MM.1S (cell line): ENCODE data around the gene PSMD1.

Experiments
- CTCF ChIP-seq: fragments of 300-600 bp; sonication (generic); IDR thresholded peaks from 2 replicates; pipeline ENCODE4 v1.5.1; 2016; ENCODE audit warnings: antibody characterized with exemption, low read length, mixed read lengths
- EZH2 ChIP-seq: fragments of 300-600 bp; sonication (generic); optimal IDR thresholded peaks from 2 replicates; pipeline ENCODE3; 2017; ENCODE audit warnings: low read depth, mild to moderate bottlenecking, antibody characterized with exemption, low read length, mixed read lengths
- EZH2phosphoT487 ChIP-seq: fragments of 300-600 bp; sonication (generic); IDR thresholded peaks from 2 replicates; pipeline ENCODE4 v1.6.1; 2018; ENCODE audit warnings: antibody characterized with exemption, low read length

- TF ChIP-seq CTCF (no peak), EZH2phosphoT487 (no peak), EZH2 (no peak)
These were observed 6.4 kb upstream of the PSMD1 start for GRCh38 chr2:231050018-231050901.
